AG04449 (cell line): ENCODE results near the gene SOCS2.

Experiments used
- CTCF ChIA-PET: fragments of 350-600 bp; formaldehyde crosslinking; extraction: SDS; loops from one replicate; lab custom pipeline; 2021; ENCODE audit warnings: antibody characterized with exemption; lab: Yijun Ruan, JAX
- POLR2A ChIA-PET: fragments of 400-600, 350-600 bp; formaldehyde crosslinking; extraction: SDS; loops from one replicate; lab custom pipeline; 2020; ENCODE audit warnings: antibody characterized with exemption, inconsistent platforms; lab: Yijun Ruan, JAX
- DNase-seq: peaks from one replicate; pipeline ENCODE4 v3.0.0-alpha.2; 2010; ENCODE audit warnings: low read depth, low spot score
- H3K4me3 ChIP-seq: 2 replicates; pipeline ENCODE4 v1.5.1; 2011; ENCODE audit warnings: low read depth, mild to moderate bottlenecking, control low read depth, low read length
- TF ChIP-seq, protein P1 (sequence below): IDR thresholded peaks from one replicate; pipeline ENCODE4 v1.5.1; 2011; ENCODE audit warnings: mild to moderate bottlenecking, moderate library complexity, low read length, control low read depth, inconsistent platforms; ENCODE audit not compliant: insufficient read depth; ENCODE audit errors: missing control alignments

SOCS2 gene

DNA sequence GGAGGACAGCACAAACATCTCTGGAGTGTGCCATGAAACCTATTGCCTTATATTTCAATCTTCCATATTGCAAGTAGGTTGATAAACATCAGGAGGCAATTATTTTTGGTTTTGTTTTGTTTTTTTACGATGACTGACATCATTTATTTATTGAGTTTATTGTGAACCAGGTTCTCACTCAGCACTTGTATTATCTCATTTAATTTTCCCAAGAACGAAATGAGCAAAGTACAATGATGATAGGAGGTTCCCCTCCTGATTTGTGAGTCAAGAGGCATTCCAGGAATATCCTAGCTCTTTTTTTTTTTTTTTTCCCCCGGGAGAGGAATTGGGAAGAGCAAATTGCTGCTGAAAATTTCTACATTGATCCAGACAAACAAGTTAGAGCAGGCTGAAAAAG is 4.7 kb downstream of the SOCS2 start:
- no peak for DNase-seq
- TF ChIP-seq, protein P1, sequence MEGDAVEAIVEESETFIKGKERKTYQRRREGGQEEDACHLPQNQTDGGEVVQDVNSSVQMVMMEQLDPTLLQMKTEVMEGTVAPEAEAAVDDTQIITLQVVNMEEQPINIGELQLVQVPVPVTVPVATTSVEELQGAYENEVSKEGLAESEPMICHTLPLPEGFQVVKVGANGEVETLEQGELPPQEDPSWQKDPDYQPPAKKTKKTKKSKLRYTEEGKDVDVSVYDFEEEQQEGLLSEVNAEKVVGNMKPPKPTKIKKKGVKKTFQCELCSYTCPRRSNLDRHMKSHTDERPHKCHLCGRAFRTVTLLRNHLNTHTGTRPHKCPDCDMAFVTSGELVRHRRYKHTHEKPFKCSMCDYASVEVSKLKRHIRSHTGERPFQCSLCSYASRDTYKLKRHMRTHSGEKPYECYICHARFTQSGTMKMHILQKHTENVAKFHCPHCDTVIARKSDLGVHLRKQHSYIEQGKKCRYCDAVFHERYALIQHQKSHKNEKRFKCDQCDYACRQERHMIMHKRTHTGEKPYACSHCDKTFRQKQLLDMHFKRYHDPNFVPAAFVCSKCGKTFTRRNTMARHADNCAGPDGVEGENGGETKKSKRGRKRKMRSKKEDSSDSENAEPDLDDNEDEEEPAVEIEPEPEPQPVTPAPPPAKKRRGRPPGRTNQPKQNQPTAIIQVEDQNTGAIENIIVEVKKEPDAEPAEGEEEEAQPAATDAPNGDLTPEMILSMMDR, result no peak
- ChIA-PET POLR2A (no interaction called here), CTCF (interaction anchor here (13.1 kb wide), 1 partner anchor 524 kb away, joined by 199 read pairs; no protein-coding TSS in a partner anchor)
- no peak overlapping the region for H3K4me3 ChIP-seq

DNA sequence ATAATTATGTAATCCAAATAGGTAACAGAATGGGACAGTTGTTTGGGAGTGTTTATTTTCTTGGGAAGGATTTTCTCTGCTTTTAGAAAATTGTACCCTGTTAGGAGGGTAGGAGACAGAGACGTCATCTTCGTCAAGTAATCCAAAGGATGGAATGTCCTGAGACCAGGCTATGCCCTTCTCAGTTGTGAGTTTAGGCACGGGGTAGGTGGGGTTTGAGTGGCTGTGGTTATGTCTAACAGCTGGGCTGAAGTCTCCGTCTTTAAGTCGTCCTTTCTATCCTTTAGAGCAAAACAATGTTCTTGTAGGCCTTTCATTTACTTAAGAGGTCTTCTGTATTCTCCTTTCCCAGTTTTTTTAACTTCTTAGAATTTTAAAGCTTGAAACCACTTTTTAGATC is 5.7 kb downstream of the SOCS2 start:
- no peak overlapping the region for H3K4me3 ChIP-seq
- DNase-seq, result no peak
- TF ChIP-seq, protein P1, result no peak
- ChIA-PET CTCF (interaction anchor here (1.2 to 13.1 kb wide), 2 partner anchors 16 to 523 kb away, joined by 4 to 199 read pairs; no protein-coding TSS in a partner anchor), POLR2A (no interaction called here)

DNA sequence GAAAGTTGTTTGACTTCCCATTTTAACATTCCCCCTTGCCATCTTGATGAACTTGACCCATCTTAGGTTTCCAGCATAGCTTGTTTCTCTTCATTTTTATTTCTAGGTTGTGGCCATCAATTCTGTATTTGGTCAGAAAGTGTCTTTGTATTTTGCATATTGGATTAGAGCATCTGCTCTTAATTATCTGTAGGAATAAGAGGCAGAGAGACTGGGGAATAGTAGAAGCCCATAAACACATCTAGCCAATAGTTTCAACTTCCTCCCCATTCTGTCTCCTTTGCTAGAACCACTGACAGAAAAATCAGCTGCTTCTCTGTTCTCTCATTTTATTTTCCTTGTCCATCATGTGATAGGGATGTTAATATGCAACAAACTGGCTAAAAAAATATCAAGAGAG is 8.2 kb downstream of the SOCS2 start:
- TF ChIP-seq, protein P1, result no peak
- POLR2A ChIA-PET, result no interaction called here
- DNase-seq, result no peak
- CTCF ChIA-PET, result interaction anchor here (2.5 kb wide), 1 partner anchor 521 kb away, joined by 12 read pairs; no protein-coding TSS in a partner anchor
- H3K4me3 ChIP-seq, result no peak overlapping the region

DNA sequence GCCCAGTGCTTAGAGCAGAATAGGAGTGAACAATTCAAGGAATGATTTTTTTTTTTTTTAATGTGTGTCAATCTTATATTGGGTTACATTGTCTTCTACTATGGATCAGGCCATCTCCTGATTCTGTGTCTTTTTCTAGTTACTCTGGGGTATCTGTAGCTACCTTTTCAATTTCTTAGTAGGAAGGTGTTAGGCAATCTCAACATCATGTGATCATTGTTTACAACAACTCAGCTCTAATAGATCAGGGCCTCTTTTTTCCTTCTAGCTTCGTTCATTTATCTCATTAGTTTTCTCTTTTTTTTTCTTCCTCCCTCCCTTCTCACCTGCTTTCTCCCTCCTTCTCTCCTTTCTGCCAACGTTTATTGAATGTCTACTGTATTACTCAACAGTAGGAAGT is 8.9 kb downstream of the SOCS2 start:
- ChIA-PET POLR2A (no interaction called here), CTCF (interaction anchor here (0.6 to 2.5 kb wide), 2 partner anchors 9 to 520 kb away, joined by 3 to 12 read pairs; partner anchors contain the start of gene SOCS2)
- TF ChIP-seq, protein P1, result no peak
- DNase-seq, result no peak
- H3K4me3 ChIP-seq, result no peak overlapping the region

DNA sequence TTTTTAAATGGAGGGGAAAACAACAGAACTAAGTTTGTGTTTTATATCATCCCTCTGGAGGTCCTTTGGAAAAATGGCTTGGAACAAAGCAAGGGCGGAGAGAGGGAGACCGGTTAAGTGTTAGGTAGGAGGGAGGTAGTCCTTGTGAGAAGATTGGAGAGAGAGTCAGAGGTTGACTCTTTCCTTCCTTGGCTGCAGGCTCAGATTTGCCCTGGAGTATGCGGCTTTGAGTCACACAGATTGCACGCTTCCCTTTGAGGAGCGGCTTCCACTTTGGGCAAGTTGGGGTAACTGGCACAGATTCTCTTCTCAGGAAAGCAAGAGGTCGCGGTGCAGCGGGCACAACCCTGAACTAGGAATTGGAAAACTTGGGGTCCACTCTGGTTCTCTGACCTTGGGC is 9.9 kb downstream of the SOCS2 start:
- POLR2A ChIA-PET, result no interaction called here
- DNase-seq, result no peak
- TF ChIP-seq, protein P1, result no peak
- CTCF ChIA-PET, result interaction anchor here (1.8 kb wide), 1 partner anchor 10 kb away, joined by 6 read pairs; no protein-coding TSS in a partner anchor
- H3K4me3 ChIP-seq, result no peak overlapping the region

DNA sequence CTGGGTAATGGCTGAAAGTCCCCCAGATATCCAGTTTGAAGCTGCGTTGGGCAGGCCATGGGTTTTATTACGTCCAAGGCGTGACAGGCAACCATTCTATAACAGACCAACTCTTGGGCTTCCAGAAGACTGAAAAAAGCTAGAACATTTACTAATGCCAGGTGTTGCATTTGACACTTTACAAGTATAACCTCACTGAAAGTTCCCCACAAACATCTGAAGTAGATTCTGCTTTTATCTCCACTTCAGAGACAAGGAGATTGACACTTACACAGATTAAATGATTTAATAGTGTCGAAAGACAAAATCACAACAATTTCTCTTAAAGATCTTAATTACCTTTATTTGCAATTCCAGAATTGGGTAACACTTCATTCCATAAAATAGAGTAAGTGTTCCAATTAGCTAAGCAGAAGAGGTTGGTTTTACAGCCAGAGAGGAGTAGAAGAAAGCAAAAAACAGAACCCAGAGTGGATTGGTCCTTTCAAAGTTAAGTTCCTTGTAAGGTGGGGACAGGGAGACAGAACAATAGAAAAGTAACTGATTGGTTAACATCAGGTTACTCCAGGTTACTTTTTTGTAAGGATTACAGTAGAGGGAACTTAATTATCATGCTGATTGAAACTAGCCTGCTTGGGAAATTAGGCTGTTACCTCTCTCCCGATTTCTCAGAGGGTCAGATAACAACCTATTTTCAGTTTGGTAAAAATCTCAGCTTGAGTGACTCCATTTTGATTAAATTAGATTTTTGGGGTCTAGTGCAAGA is 11.3 kb downstream of the SOCS2 start:
- ChIA-PET POLR2A (no interaction called here), CTCF (interaction anchor here (1.8 to 2.3 kb wide), 2 partner anchors 8 to 15 kb away, joined by 6 to 7 read pairs; no protein-coding TSS in a partner anchor)
- no peak for DNase-seq
- TF ChIP-seq, protein P1, result no peak
- H3K4me3 ChIP-seq, result no peak overlapping the region
